Endothelial cell of umbilical vein (primary cell): ENCODE data around the gene FXYD3. TPM values are rescaled to one million over a fixed set of nuclear protein-coding genes. Genes with fewer than 3 reads are reported as not detected.

Source experiments
- BruUV-seq: library from RNA; stranded (reverse); fragments of 400-500 nt; replicated peaks from 2 replicates; lab custom pipeline; 2021; lab: Mats Ljungman, UMichigan
- CTCF ChIA-PET: fragments of 300-600, 350-600 bp; sonication (Branson Sonifier 250); formaldehyde crosslinking; loops from one replicate; lab custom pipeline; 2021; ENCODE audit warnings: antibody characterized with exemption, inconsistent platforms; lab: Charles Lee
- POLR2A ChIA-PET: fragments of 300-600, 350-600 bp; sonication (Branson Sonifier 250); formaldehyde crosslinking; loops from one replicate; lab custom pipeline; 2021; ENCODE audit warnings: antibody characterized with exemption, inconsistent platforms; lab: Charles Lee
- DNase-seq: peaks from one replicate; pipeline ENCODE4 v3.0.0-alpha.2; 2011; ENCODE audit warnings: low read depth, low spot score
- FAIRE-seq: peaks from 2 replicates; lab custom pipeline; 2011; peaks lifted over from hg19 to GRCh38; lab: Jason Lieb, UNC
- H2AFZ ChIP-seq: 2 replicates; pipeline ENCODE4 v1.6.0; 2012; ENCODE audit warnings: low read depth, low read length, control low read depth, inconsistent platforms
- H3K27ac ChIP-seq: 2 replicates; pipeline ENCODE4 v1.5.1; 2011; ENCODE audit warnings: low read depth, mild to moderate bottlenecking, control low read depth, low read length, moderate library complexity; ENCODE audit not compliant: insufficient read depth
- H3K27me3 ChIP-seq, 2 experiments: 2 replicates each; pipeline versions ENCODE4 v1.6.0 to v1.6.1; 2011; ENCODE audit warnings: low read length in 2 of 2, mixed read lengths in 1 of 2; ENCODE audit not compliant: control insufficient read depth in 2 of 2, insufficient read depth in 2 of 2
- H3K36me3 ChIP-seq, 2 experiments: 2 replicates in 1 of 2; 3 replicates in 1 of 2; pipeline ENCODE4 v1.5.1; 2011; ENCODE audit warnings: low read length in 2 of 2, mild to moderate bottlenecking in 1 of 2, moderate library complexity in 1 of 2; ENCODE audit not compliant: control insufficient read depth in 2 of 2, insufficient read depth in 2 of 2; ENCODE audit errors: extremely low read depth in 1 of 2
- H3K4me1 ChIP-seq: 3 replicates; pipeline ENCODE4 v1.5.1; 2011; ENCODE audit warnings: mild to moderate bottlenecking, low read length; ENCODE audit not compliant: control insufficient read depth, insufficient read depth; ENCODE audit errors: extremely low read depth
- H3K4me2 ChIP-seq: 2 replicates; pipeline ENCODE4 v1.6.1; 2011; ENCODE audit warnings: low read length, control low read depth, mixed read lengths; ENCODE audit not compliant: insufficient read depth
- H3K4me3 ChIP-seq, 3 experiments: fragments of 200-600 bp in 1 of 3; sonication (generic), shearing (Covaris generic) in 1 of 3; replicated peaks in 1 of 3; 2 replicates each; pipeline ENCODE4 v1.5.1; 2011 to 2016; ENCODE audit warnings: control low read depth in 3 of 3, low read length in 3 of 3, mild to moderate bottlenecking in 2 of 3, inconsistent platforms in 1 of 3, low read depth in 1 of 3, moderate library complexity in 1 of 3; ENCODE audit not compliant: insufficient read depth in 1 of 3
- H3K79me2 ChIP-seq: 2 replicates; pipeline ENCODE4 v1.6.0; 2012; ENCODE audit warnings: low read length, inconsistent platforms; ENCODE audit not compliant: control insufficient read depth, insufficient read depth
- H3K9ac ChIP-seq: replicated peaks from 2 replicates; pipeline ENCODE3; 2011; ENCODE audit warnings: low read length, control low read depth; ENCODE audit not compliant: insufficient read depth; ENCODE audit errors: extremely low read depth
- H3K9me1 ChIP-seq: replicated peaks from 3 replicates; pipeline ENCODE4 v1.6.0; 2011; ENCODE audit warnings: mild to moderate bottlenecking, low read length; ENCODE audit not compliant: control insufficient read depth, insufficient read depth; ENCODE audit errors: extremely low read depth
- H3K9me3 ChIP-seq: replicated peaks from 2 replicates; pipeline ENCODE4 v1.5.1; 2012; ENCODE audit warnings: low read length, inconsistent platforms; ENCODE audit not compliant: control insufficient read depth, insufficient read depth
- H4K20me1 ChIP-seq: replicated peaks from 2 replicates; pipeline ENCODE3; 2011; ENCODE audit warnings: mild to moderate bottlenecking, low read length; ENCODE audit not compliant: control insufficient read depth, insufficient read depth; ENCODE audit errors: extremely low read depth
- EZH2 ChIP-seq: IDR thresholded peaks from 2 replicates; pipeline ENCODE4 v1.6.1; 2012; ENCODE audit warnings: borderline replicate concordance, low read depth, mild to moderate bottlenecking, moderate library complexity, low read length, inconsistent platforms; ENCODE audit not compliant: severe bottlenecking
- FOS ChIP-seq: IDR thresholded peaks from 2 replicates; pipeline ENCODE4 v1.6.1; 2011; ENCODE audit warnings: mild to moderate bottlenecking, low read length, moderate library complexity, borderline replicate concordance; ENCODE audit not compliant: insufficient read depth
- GATA2 ChIP-seq: IDR thresholded peaks from 2 replicates; pipeline ENCODE4 v1.7.0; 2011; ENCODE audit warnings: low read depth, mild to moderate bottlenecking, moderate library complexity, mixed read lengths, low read length; ENCODE audit not compliant: insufficient read length, insufficient read depth
- JUN ChIP-seq: IDR thresholded peaks from 2 replicates; pipeline ENCODE4 v1.6.1; 2011; ENCODE audit warnings: borderline replicate concordance, low read depth; ENCODE audit not compliant: insufficient read length, insufficient read depth
- MAX ChIP-seq: IDR thresholded peaks from 2 replicates; pipeline ENCODE4 v1.6.1; 2011; ENCODE audit not compliant: insufficient read depth, insufficient read length
- POLR2AphosphoS5 ChIP-seq: IDR thresholded peaks from 2 replicates; pipeline ENCODE4 v1.6.1; 2012; ENCODE audit warnings: low read depth, mild to moderate bottlenecking, control low read depth, low read length, moderate library complexity; ENCODE audit not compliant: insufficient read depth
- dilution Hi-C: fragments of 300-500 bp; cut with MboI; formaldehyde crosslinking; loops from one replicate; pipeline ENCODE4 v1.15.0; 2019; ENCODE audit warnings: low sequenced_read_pairs; ENCODE audit not compliant: extremely low pct_ligation_motif_present
- intact Hi-C: fragments of 100-400 bp; cut with micrococcal nuclease; formaldehyde crosslinking; loops from one replicate; pipeline ENCODE4 v1.10.0; 2022
- polyA plus RNA-seq, 4 experiments: library from polyadenylated mRNA; depleted of rRNA in 3 of 4; stranded (reverse) in 3 of 4; unstranded in 1 of 4; fragments of >200 nt; gene quantifications; 2 replicates each; pipeline versions ENCODE4 v1.2.1 to v1.2.3, GENCODE V29; 2011 to 2012; ENCODE audit warnings: missing spikeins in 1 of 4
- total RNA-seq: library from RNA; stranded (reverse); gene quantifications from 2 replicates; pipeline ENCODE4 v1.2.3, GENCODE V29; 2021
- TF ChIP-seq, protein P1 (sequence below), 2 donors: IDR thresholded peaks; 1 replicate in 1 of 2; 2 replicates in 1 of 2; pipeline ENCODE4 v1.5.1; 2011; ENCODE audit warnings: low read length in 2 of 2, mild to moderate bottlenecking in 2 of 2, moderate library complexity in 2 of 2, control low read depth in 1 of 2, inconsistent platforms in 1 of 2, low read depth in 1 of 2; ENCODE audit not compliant: insufficient read depth in 1 of 2; ENCODE audit errors: extremely low read depth in 1 of 2

FXYD3 gene
- total and polyA plus RNA-seq, 2 donors (not counting 3 experiments of a cell fraction or from before 2014, with no cell fraction given) = not detected

DNA sequence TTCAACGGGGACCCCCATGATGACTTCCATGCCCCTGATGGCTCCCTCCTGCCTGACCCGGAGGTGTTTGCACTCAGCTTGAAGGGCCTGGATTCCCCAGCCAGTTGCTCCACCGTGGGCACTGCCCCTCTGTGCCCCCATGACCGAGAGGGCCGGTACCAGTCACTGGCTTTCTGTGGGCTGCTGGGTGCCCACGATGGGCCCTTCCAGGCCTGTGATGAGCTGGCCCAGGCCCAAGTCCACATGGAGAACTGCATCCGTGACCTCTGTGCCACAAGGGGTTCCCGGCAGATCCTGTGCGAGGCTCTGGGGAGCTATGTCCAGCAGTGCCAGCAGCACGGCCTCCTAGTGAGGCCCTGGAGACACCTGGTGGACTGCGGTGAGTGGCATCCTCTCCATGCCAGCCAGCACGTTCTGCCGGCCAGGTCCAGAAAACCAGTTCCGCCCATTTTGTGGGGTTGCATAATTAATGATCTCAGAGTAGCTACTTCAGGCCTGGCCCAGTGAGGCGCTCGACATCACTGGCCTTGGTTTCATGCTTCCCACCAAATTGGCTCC, 34.9 kb upstream of the FXYD3 start:
- H2AFZ ChIP-seq = no peak overlapping the region
- no peak overlapping the region for H3K9ac ChIP-seq
- POLR2A ChIA-PET = no interaction called here
- H3K4me3 ChIP-seq = no peak overlapping the region
- H3K9me3 ChIP-seq = no peaks in the 10 kb centered on the region
- no peaks in the 10 kb centered on the region for H4K20me1 ChIP-seq
- H3K27ac ChIP-seq = no peak overlapping the region
- intact Hi-C loops (no loop called here), dilution Hi-C loops (no loop called here)
- TF ChIP-seq EZH2 (no peak), POLR2AphosphoS5 (no peak)
- H3K79me2 ChIP-seq = no peaks in the 10 kb centered on the region
- H3K4me1 ChIP-seq = no peaks in the 10 kb centered on the region
- BruUV-seq = no TSS peak
- no peaks in the 10 kb centered on the region for H3K27me3 ChIP-seq
- DNase-seq (no peak), FAIRE-seq (no peak)
- no peaks in the 10 kb centered on the region for H3K36me3 ChIP-seq
- H3K9me1 ChIP-seq = no peaks in the 10 kb centered on the region
- no peak overlapping the region for H3K4me2 ChIP-seq
- CTCF ChIA-PET = interaction anchor here (0.8 to 1.8 kb wide), 3 partner anchors 14 to 36 kb away, joined by 4 to 5 read pairs (median 5); no protein-coding TSS in a partner anchor

- no peaks in the 10 kb centered on the region for H3K36me3 ChIP-seq
- H2AFZ ChIP-seq = no peak overlapping the region
- CTCF ChIA-PET = interaction anchor here (0.8 to 1.6 kb wide), 2 partner anchors 14 to 37 kb away, joined by 5 read pairs; no protein-coding TSS in a partner anchor
- FAIRE-seq = no peak
- no peak overlapping the region for H3K4me3 ChIP-seq
- no peaks in the 10 kb centered on the region for H3K9me1 ChIP-seq
- H3K9me3 ChIP-seq = no peaks in the 10 kb centered on the region
- H3K4me1 ChIP-seq = no peaks in the 10 kb centered on the region
- H4K20me1 ChIP-seq = no peaks in the 10 kb centered on the region
- no peak overlapping the region for H3K4me2 ChIP-seq
- no peak for DNase-seq
- dilution Hi-C loops = no loop called here
- POLR2A ChIA-PET = no interaction called here
- intact Hi-C loops = no loop called here
- no peak overlapping the region for H3K9ac ChIP-seq
- no peak overlapping the region for H3K27ac ChIP-seq
- no peaks in the 10 kb centered on the region for H3K27me3 ChIP-seq
- TF ChIP-seq FOS (no peak), MAX (no peak), GATA2 (no peak), JUN (no peak)
- TF ChIP-seq, protein P1, sequence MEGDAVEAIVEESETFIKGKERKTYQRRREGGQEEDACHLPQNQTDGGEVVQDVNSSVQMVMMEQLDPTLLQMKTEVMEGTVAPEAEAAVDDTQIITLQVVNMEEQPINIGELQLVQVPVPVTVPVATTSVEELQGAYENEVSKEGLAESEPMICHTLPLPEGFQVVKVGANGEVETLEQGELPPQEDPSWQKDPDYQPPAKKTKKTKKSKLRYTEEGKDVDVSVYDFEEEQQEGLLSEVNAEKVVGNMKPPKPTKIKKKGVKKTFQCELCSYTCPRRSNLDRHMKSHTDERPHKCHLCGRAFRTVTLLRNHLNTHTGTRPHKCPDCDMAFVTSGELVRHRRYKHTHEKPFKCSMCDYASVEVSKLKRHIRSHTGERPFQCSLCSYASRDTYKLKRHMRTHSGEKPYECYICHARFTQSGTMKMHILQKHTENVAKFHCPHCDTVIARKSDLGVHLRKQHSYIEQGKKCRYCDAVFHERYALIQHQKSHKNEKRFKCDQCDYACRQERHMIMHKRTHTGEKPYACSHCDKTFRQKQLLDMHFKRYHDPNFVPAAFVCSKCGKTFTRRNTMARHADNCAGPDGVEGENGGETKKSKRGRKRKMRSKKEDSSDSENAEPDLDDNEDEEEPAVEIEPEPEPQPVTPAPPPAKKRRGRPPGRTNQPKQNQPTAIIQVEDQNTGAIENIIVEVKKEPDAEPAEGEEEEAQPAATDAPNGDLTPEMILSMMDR (IDR thresholded peaks at IDR 0.05; ENCODE audit: extremely low read depth in 1 of 2, insufficient read depth in 1 of 2, low read depth in 1 of 2, low read length in 2 of 2) = no peak
- BruUV-seq = no TSS peak
- H3K79me2 ChIP-seq = no peaks in the 10 kb centered on the region
Observed at GRCh38 chr19:35081201-35081600, 34.4 kb upstream of the FXYD3 start.
